Karpas-422 (cell line): ENCODE measurements around the gene SMG5. TPM values are rescaled to one million over a fixed set of nuclear protein-coding genes. Genes with fewer than 3 reads are reported as not detected.

ENCODE experiments used
- DNase-seq: peaks from one replicate; pipeline ENCODE4 v3.0.0-alpha.2; 2015
- H2AFZ ChIP-seq: fragments of 200-600 bp; sonication (generic); 2 replicates; pipeline ENCODE4 v1.6.1; 2014; ENCODE audit warnings: antibody characterized with exemption, low read length, mixed read lengths
- H3K27ac ChIP-seq: fragments of 200-600 bp; sonication (generic); 2 replicates; pipeline ENCODE4 v1.5.1; 2014; ENCODE audit warnings: mild to moderate bottlenecking, low read length, moderate library complexity
- H3K27me3 ChIP-seq: fragments of 200-600 bp; sonication (generic); 2 replicates; pipeline ENCODE4 v1.6.1; 2014; ENCODE audit warnings: low read length, mixed read lengths
- H3K36me3 ChIP-seq: fragments of 200-600 bp; sonication (generic); 2 replicates; pipeline ENCODE4 v1.6.1; 2014; ENCODE audit warnings: low read length, mixed read lengths; ENCODE audit not compliant: insufficient read depth
- H3K4me1 ChIP-seq: fragments of 200-600 bp; sonication (generic); 2 replicates; pipeline ENCODE4 v1.6.1; 2014; ENCODE audit warnings: mild to moderate bottlenecking, low read length, mixed read lengths
- H3K4me2 ChIP-seq: fragments of 200-600 bp; sonication (generic); 2 replicates; pipeline ENCODE4 v1.6.1; 2014; ENCODE audit warnings: low read length, low read depth, mild to moderate bottlenecking; ENCODE audit not compliant: poor library complexity, severe bottlenecking
- H3K4me3 ChIP-seq: fragments of 200-600 bp; sonication (generic); 2 replicates; pipeline ENCODE4 v1.5.1; 2014; ENCODE audit warnings: mild to moderate bottlenecking, antibody characterized with exemption, low read length, mixed read lengths
- H3K79me2 ChIP-seq: fragments of 200-600 bp; sonication (generic); 2 replicates; pipeline ENCODE4 v1.6.1; 2014; ENCODE audit warnings: mild to moderate bottlenecking, low read length, mixed read lengths
- H3K9ac ChIP-seq: fragments of 200-600 bp; sonication (generic); 2 replicates; pipeline ENCODE4 v1.6.0; 2014; ENCODE audit warnings: low read length
- H3K9me2 ChIP-seq: fragments of 200-600 bp; sonication (generic), shearing (Covaris generic); replicated peaks from 2 replicates; pipeline ENCODE4 v1.6.0; 2014; ENCODE audit warnings: mild to moderate bottlenecking, low read length, moderate library complexity; ENCODE audit not compliant: insufficient read depth
- H3K9me3 ChIP-seq: fragments of 300-700, 200-600 bp; sonication (generic); 2 replicates; pipeline ENCODE4 v1.6.1; 2014; ENCODE audit warnings: low read length, mixed read lengths
- H4K20me1 ChIP-seq: fragments of 200-600 bp; sonication (generic); 2 replicates; pipeline ENCODE4 v1.6.1; 2014; ENCODE audit warnings: mild to moderate bottlenecking, antibody characterized with exemption, low read length, low read depth; ENCODE audit not compliant: insufficient read depth
- total RNA-seq: library from RNA; depleted of rRNA; stranded (reverse); fragments of >200 nt; shearing (Covaris generic); gene quantifications from 2 replicates; pipeline ENCODE4 v1.2.3, GENCODE V29; 2014; ENCODE audit warnings: low replicate concordance

SMG5 gene
- total RNA-seq, 1 experiment from 2014 or later, result 53.7 TPM

DNA sequence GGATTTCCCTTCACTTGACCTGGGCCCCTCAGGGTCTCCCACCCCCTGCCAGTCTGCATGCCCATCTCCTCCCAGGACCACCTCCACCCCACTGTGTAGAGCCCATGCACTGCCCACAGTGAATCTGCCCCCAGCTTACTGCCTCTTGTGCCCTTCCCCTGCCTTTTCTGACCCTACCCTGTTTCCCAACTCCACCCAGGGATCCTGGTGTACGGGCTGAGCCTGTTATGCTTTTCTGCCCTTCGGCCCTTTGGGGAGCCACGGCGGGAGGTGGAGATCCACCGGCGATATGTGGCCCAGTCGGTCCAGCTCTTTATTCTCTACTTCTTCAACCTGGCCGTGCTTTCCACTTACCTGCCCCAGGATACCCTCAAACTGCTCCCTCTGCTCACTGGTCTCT, 3.4 kb upstream of the SMG5 start:
- Histone ChIP-seq H3K27ac (no peak overlapping the region), H3K4me2 (no peak overlapping the region), H3K27me3 (no peaks in the 10 kb centered on the region), H4K20me1 (peaks cover 7% of the 10 kb centered on the region; the same call in 1 of the 2 replicates), H3K4me1 (peaks cover 20% of the 10 kb centered on the region), H3K9me3 (no peaks in the 10 kb centered on the region), H2AFZ (no peak overlapping the region), H3K9ac (no peak overlapping the region), H3K4me3 (no peak overlapping the region), H3K36me3 (peaks cover 7% of the 10 kb centered on the region; the same call in 1 of the 2 replicates), H3K79me2 (peaks cover 30% of the 10 kb centered on the region), H3K9me2 (no peaks in the 10 kb centered on the region)
- no peak for DNase-seq

DNA sequence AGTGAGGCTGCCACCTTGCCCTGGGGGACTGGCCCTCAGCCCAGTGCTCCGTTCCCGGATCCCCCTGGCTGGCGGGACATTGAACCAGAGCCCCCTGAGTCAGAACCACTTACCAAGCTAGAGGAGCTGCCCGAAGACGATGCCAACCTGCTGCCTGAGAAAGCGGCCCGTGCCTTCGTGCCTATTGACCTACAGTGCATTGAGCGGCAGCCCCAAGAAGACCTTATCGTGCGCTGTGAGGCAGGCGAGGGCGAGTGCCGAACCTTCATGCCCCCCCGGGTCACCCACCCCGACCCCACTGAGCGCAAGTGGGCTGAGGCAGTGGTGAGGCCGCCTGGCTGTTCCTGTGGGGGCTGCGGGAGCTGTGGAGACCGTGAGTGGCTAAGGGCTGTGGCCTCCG, 2.8 kb upstream of the SMG5 start:
- Histone ChIP-seq H3K36me3 (peaks cover 7% of the 10 kb centered on the region; the same call in 1 of the 2 replicates), H3K4me3 (no peak overlapping the region), H3K27ac (no peak overlapping the region), H3K27me3 (no peaks in the 10 kb centered on the region), H3K9me3 (no peaks in the 10 kb centered on the region), H3K9ac (no peak overlapping the region), H3K9me2 (no peaks in the 10 kb centered on the region), H3K4me1 (peaks cover 22% of the 10 kb centered on the region), H2AFZ (no peak overlapping the region), H3K79me2 (peaks cover 36% of the 10 kb centered on the region), H3K4me2 (no peak overlapping the region), H4K20me1 (peaks cover 14% of the 10 kb centered on the region; the same call in 1 of the 2 replicates)
- DNase-seq, result no peak

DNA sequence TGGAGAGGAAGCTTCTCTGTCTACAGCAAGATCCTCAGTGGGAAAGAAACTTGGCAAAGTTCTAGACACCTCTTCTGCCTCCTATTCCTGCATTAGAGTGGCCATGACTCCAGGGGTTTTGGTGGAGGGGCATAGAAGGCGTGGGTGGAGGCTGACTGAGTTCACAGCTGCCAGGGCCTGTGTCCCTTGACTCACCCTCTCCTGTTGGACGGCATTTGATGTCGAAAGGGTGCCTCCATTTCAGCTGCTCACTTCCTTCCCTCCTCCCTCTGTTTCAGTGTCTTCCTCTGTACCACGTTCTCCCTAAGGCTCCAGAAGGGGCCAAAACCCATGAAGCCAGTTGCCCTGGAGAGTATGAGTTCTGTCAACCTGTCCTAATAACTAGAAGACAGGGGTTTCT, 2.1 kb upstream of the SMG5 start:
- Histone ChIP-seq H3K27me3 (no peaks in the 10 kb centered on the region), H3K4me3 (no peak overlapping the region), H3K4me2 (no peak overlapping the region), H3K79me2 (peaks cover 43% of the 10 kb centered on the region), H3K27ac (no peak overlapping the region), H3K9ac (no peak overlapping the region), H3K9me2 (no peaks in the 10 kb centered on the region), H3K36me3 (peaks cover 11% of the 10 kb centered on the region; the same call in 1 of the 2 replicates), H4K20me1 (peaks cover 20% of the 10 kb centered on the region; the same call in 1 of the 2 replicates), H2AFZ (no peak overlapping the region), H3K4me1 (peaks cover 24% of the 10 kb centered on the region), H3K9me3 (no peaks in the 10 kb centered on the region)
- DNase-seq, result no peak

DNA sequence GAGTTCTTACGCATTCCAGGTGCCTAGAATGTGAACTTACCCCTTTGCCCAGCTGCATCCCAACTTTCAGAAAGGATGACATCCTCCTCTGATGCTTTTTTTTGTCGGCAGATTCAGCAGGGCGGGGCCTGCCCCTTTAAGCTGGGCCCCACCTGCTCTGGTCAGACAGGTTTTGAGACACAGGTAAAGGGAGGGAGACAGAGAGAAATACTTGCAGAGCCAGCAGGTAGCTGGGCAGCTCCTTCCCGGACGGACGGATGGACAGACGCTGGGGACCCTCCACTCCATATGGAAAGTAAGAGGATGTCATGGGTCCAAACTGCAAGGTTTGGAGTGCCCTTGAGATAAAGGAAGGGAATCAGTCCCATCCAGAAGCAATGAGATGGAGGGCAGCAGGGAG, 1.5 kb upstream of the SMG5 start, which contains the start of gene TMEM79:
TMEM79 (plus strand) TSS at position 214 of the 400 bp plus-strand sequence. CDS start 902 bp downstream, outside the sequence.
- H3K4me1 ChIP-seq, result peaks cover 24% of the 10 kb centered on the region
- no peak within 1 kb of the TSS; the same call in 1 of the 2 replicates for H3K27ac ChIP-seq
- no peaks in the 10 kb centered on the region for H3K27me3 ChIP-seq
- peak within 1 kb of the TSS; percentile 70 for H3K4me2 ChIP-seq
- H3K4me3 ChIP-seq, result peak within 1 kb of the TSS; percentile 74
- H3K9me3 ChIP-seq, result no peaks in the 10 kb centered on the region
- no peak for DNase-seq
- no peaks in the 10 kb centered on the region for H3K9me2 ChIP-seq
- H3K79me2 ChIP-seq, result peaks cover 50% of the 10 kb centered on the region
- H3K36me3 ChIP-seq, result peaks cover 14% of the 10 kb centered on the region; the same call in 1 of the 2 replicates
- H4K20me1 ChIP-seq, result peaks cover 25% of the 10 kb centered on the region; the same call in 1 of the 2 replicates
- H2AFZ ChIP-seq, result peak within 1 kb of the TSS; percentile 64; the same call in 1 of the 2 replicates
- H3K9ac ChIP-seq, result peak within 1 kb of the TSS; percentile 94

DNA sequence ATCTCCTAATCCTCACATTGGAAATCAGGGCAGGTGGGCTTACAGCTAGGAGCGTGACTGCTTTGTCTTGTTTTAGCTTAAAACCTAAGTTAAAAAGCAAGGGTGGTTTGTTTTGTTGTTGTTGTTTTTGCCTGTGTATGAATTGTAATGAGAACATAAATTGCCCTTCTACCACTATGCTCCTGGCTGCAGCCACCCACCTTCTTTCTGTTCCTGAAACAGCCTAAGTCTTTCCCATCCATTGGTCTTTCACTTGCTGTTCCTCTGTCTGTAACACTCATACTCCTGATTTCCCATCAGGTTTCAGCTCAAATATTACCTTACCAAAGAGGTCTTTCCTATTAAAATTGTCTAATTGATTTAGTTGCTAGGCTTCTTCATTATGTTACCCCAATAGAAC, 896 bp upstream of the SMG5 start:
- Histone ChIP-seq H3K4me2 (peak overlapping the region; percentile 70), H3K4me1 (peaks cover 24% of the 10 kb centered on the region), H3K9me2 (no peaks in the 10 kb centered on the region), H4K20me1 (peaks cover 25% of the 10 kb centered on the region; the same call in 1 of the 2 replicates), H3K4me3 (peak overlapping the region; percentile 74), H3K79me2 (peaks cover 56% of the 10 kb centered on the region), H3K27ac (no peak overlapping the region), H3K36me3 (peaks cover 16% of the 10 kb centered on the region; the same call in 1 of the 2 replicates), H3K27me3 (no peaks in the 10 kb centered on the region), H3K9ac (peak overlapping the region; percentile 94), H2AFZ (no peak overlapping the region), H3K9me3 (no peaks in the 10 kb centered on the region)
- no peak for DNase-seq

DNA sequence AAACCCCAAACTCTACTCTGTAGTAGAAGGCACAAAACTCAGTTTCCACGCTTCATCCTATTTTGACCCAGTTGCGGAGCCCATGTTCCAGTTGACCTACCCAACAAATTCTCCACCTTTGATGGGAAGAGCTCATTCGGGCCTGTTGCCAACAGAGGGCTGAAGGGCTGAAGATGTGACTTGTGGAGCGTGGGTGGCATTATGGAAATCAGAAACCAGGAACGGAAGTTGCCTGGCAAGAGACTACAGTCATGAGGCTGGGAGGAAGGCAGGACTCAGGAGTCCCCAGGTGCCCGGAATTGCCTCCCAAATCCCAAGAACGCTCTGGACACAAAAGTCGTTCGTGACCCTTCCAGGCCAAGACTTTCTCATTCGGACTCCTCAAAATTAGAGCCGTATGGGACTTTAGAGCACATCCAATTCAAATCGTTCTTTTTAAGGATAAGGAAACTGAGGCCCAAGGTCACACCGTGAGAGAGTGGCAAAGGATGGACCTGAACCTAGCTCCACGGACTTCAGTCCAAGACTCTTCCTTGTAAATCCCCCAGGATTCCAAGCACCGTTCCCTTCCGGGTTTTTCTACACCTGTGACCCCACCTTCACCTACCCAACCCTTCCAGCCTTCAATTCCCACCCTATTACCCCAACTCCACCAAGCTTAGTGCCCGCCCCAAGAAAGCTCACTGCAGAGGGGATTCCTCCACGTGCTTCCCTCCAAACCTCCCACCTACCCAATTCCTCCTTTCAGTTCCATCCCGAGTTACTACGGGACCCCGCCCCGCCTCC, 739 bp downstream of the SMG5 start:
- peaks cover 28% of the 10 kb centered on the region; the same call in 1 of the 2 replicates for H3K36me3 ChIP-seq
- H3K9me2 ChIP-seq, result no peaks in the 10 kb centered on the region
- H3K27me3 ChIP-seq, result no peaks in the 10 kb centered on the region
- H4K20me1 ChIP-seq, result peaks cover 25% of the 10 kb centered on the region; the same call in 1 of the 2 replicates
- peaks cover 24% of the 10 kb centered on the region for H3K4me1 ChIP-seq
- peaks cover 63% of the 10 kb centered on the region for H3K79me2 ChIP-seq
- no peak overlapping the region for H2AFZ ChIP-seq
- no peaks in the 10 kb centered on the region for H3K9me3 ChIP-seq
- H3K4me2 ChIP-seq, result peak overlapping the region; percentile 70
- H3K9ac ChIP-seq, result peak overlapping the region; percentile 94
- peak; percentile 79 for DNase-seq
- H3K27ac ChIP-seq, result peak overlapping the region; percentile 73
- H3K4me3 ChIP-seq, result peak overlapping the region; percentile 74

DNA sequence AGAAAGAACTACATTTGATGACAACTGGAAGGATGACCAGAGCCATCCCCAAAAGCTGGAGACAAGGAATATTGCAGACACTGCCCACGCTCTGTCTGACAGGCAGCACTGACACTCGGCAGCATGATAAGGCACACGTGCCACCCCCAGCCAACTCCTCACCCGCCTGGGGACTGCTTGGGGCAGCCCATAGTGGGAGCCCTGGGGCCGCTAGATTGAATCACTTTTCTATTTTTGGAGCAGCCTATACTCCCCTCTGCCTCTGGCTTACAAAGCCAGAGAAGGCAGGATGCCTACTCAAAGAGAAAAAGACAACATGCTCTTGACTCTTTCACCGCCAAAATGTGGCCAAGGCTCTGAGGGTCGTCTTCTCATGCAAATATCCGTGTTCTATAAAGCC, 1.3 kb downstream of the SMG5 start:
- peak; percentile 78 for DNase-seq
- H3K4me1 ChIP-seq, result peaks cover 24% of the 10 kb centered on the region
- peak overlapping the region; percentile 74 for H3K4me3 ChIP-seq
- H3K4me2 ChIP-seq, result peak overlapping the region; percentile 70
- H3K36me3 ChIP-seq, result peaks cover 34% of the 10 kb centered on the region; the same call in 1 of the 2 replicates
- H3K9ac ChIP-seq, result peak overlapping the region; percentile 94
- H3K27ac ChIP-seq, result peak overlapping the region; percentile 73
- no peak overlapping the region for H2AFZ ChIP-seq
- peaks cover 63% of the 10 kb centered on the region for H3K79me2 ChIP-seq
- no peaks in the 10 kb centered on the region for H3K9me3 ChIP-seq
- H3K9me2 ChIP-seq, result no peaks in the 10 kb centered on the region
- H3K27me3 ChIP-seq, result no peaks in the 10 kb centered on the region
- H4K20me1 ChIP-seq, result peaks cover 25% of the 10 kb centered on the region; the same call in 1 of the 2 replicates

DNA sequence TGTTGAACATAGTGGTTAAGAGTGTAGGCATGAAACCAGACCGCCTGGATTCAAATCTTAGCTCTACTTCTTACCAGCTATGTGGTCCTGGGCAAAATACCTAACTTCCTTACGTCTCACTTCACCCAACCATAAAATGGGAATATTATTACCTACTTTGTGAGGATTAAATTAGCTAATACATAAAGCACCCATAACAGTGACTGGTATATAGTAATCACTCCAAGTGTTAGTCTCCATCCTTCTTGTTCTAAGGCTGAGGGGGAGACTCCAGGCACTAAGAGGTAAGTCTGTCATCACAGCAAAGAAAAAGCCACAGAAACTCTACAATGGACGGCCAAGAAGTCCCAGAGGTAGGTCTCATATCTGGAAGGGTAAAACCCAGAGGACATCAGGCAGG, 2.8 kb downstream of the SMG5 start:
- H3K4me2 ChIP-seq, result no peak overlapping the region
- no peak for DNase-seq

More for the DNA sequence above, 2.8 kb downstream of the SMG5 start:
- Histone ChIP-seq H3K79me2 (peaks cover 63% of the 10 kb centered on the region), H3K36me3 (peaks cover 40% of the 10 kb centered on the region; the same call in 1 of the 2 replicates), H3K4me3 (no peak overlapping the region), H3K9ac (no peak overlapping the region), H3K9me2 (no peaks in the 10 kb centered on the region), H4K20me1 (peaks cover 25% of the 10 kb centered on the region; the same call in 1 of the 2 replicates), H3K4me1 (peaks cover 24% of the 10 kb centered on the region), H3K27ac (no peak overlapping the region), H2AFZ (no peak overlapping the region), H3K27me3 (no peaks in the 10 kb centered on the region), H3K9me3 (no peaks in the 10 kb centered on the region)
